B cell (primary cell): ENCODE measurements around the gene OCLN. TPM values are rescaled to one million over a fixed set of nuclear protein-coding genes. Genes with fewer than 3 reads are reported as not detected.

Experiments
- ATAC-seq: fragments of 200-7000 bp; cut with Tn5 transposase; one replicate; pipeline ENCODE4 v1.10.0; 2021; ENCODE audit warnings: low read depth, mild to moderate bottlenecking, moderate number of reproducible peaks, moderate library complexity
- CTCF ChIA-PET: fragments of 350-600 bp; sonication (Branson Sonifier 250); formaldehyde crosslinking; loops from one replicate; lab custom pipeline; 2021; ENCODE audit warnings: antibody characterized with exemption, inconsistent platforms; lab: Charles Lee
- POLR2A ChIA-PET: fragments of 350-600 bp; sonication (Branson Sonifier 250); formaldehyde crosslinking; loops from one replicate; lab custom pipeline; 2021; ENCODE audit warnings: antibody characterized with exemption; lab: Charles Lee
- DNase-seq: peaks from one replicate; pipeline ENCODE4 v3.0.0; 2013
- H2AFZ ChIP-seq: 2 replicates; pipeline ENCODE4 v1.6.1; 2012; ENCODE audit warnings: mild to moderate bottlenecking, low read depth, low read length; ENCODE audit not compliant: insufficient read depth, poor library complexity, severe bottlenecking
- H3K27ac ChIP-seq, 2 donors: 1 replicate in 1 of 2; 2 replicates in 1 of 2; pipeline ENCODE4 v1.5.1; 2012 to 2013; ENCODE audit warnings: low read length in 2 of 2, mild to moderate bottlenecking in 2 of 2, moderate library complexity in 1 of 2
- H3K27me3 ChIP-seq, 4 experiments: fragments of 200-600 bp in 1 of 4; sonication (generic) in 1 of 4; replicated peaks in 1 of 4; 1 replicate in 2 of 4; 2 replicates in 2 of 4; pipeline versions ENCODE4 v1.6.1 to v1.7.0; 2013 to 2016; ENCODE audit warnings: low read length in 3 of 4, mild to moderate bottlenecking in 2 of 4, mixed read lengths in 1 of 4, moderate library complexity in 1 of 4; ENCODE audit not compliant: insufficient read depth in 4 of 4, control insufficient read depth in 3 of 4; ENCODE audit errors: control extremely low read depth in 1 of 4
- H3K36me3 ChIP-seq, 2 experiments: replicated peaks in 1 of 2; 1 replicate in 1 of 2; 2 replicates in 1 of 2; pipeline versions ENCODE4 v1.6.1 to v1.7.1; 2013; ENCODE audit warnings: low read length in 1 of 2; ENCODE audit not compliant: insufficient read depth in 2 of 2, control insufficient read depth in 1 of 2; ENCODE audit errors: control extremely low read depth in 1 of 2, extremely low read depth in 1 of 2
- H3K4me1 ChIP-seq, 2 donors: fragments of 200-600 bp in 1 of 2; sonication (generic) in 1 of 2; 1 replicate in 1 of 2; 2 replicates in 1 of 2; pipeline versions ENCODE4 v1.5.1 to v1.6.1; 2013 to 2017; ENCODE audit warnings: low read length in 2 of 2; ENCODE audit not compliant: control insufficient read depth in 2 of 2, insufficient read depth in 2 of 2
- H3K4me2 ChIP-seq: replicated peaks from 2 replicates; pipeline ENCODE3; 2012; ENCODE audit warnings: mild to moderate bottlenecking, low read depth, low read length; ENCODE audit not compliant: poor library complexity, severe bottlenecking
- H3K4me3 ChIP-seq, 5 experiments: fragments of 200-600 bp in 1 of 5; sonication (generic) in 1 of 5; 1 replicate in 3 of 5; 2 replicates in 2 of 5; pipeline versions ENCODE4 v1.5.1 to v1.7.0; 2011 to 2016; ENCODE audit warnings: low read length in 4 of 5, mild to moderate bottlenecking in 4 of 5, low read depth in 2 of 5, control low read depth in 1 of 5, moderate library complexity in 1 of 5; ENCODE audit not compliant: insufficient read depth in 1 of 5; ENCODE audit errors: control extremely low read depth in 1 of 5, extremely low read depth in 1 of 5
- H3K79me2 ChIP-seq: fragments of 200-600 bp; sonication (generic); one replicate; pipeline ENCODE4 v1.6.0; 2016; ENCODE audit warnings: low read length; ENCODE audit not compliant: control insufficient read depth, insufficient read depth
- H3K9ac ChIP-seq: fragments of 200-600 bp; sonication (generic); 2 replicates; pipeline ENCODE4 v1.6.1; 2017; ENCODE audit warnings: mild to moderate bottlenecking, low read length, moderate library complexity
- H3K9me3 ChIP-seq, 3 donors: one replicate each; pipeline versions ENCODE4 v1.6.1 to v1.7.1; 2013; ENCODE audit warnings: low read length in 2 of 3; ENCODE audit not compliant: control insufficient read depth in 2 of 3, insufficient read depth in 1 of 3; ENCODE audit errors: control extremely low read depth in 1 of 3
- H4K20me1 ChIP-seq: 2 replicates; pipeline ENCODE4 v1.6.0; 2012; ENCODE audit warnings: mild to moderate bottlenecking, low read length; ENCODE audit not compliant: insufficient read depth, control insufficient read depth, poor library complexity, severe bottlenecking
- H3K27ac Mint-ChIP-seq: one replicate; pipeline ENCODE4 v1.8.0; 2021; ENCODE audit warnings: mixed read lengths
- H3K27me3 Mint-ChIP-seq: one replicate; pipeline ENCODE4 v1.8.0; 2021; ENCODE audit warnings: mixed read lengths
- H3K4me1 Mint-ChIP-seq: one replicate; pipeline ENCODE4 v1.8.0; 2021; ENCODE audit warnings: mixed read lengths
- H3K4me3 Mint-ChIP-seq: one replicate; pipeline ENCODE4 v1.8.0; 2021; ENCODE audit warnings: mixed read lengths
- H3K9me3 Mint-ChIP-seq: one replicate; pipeline ENCODE4 v1.8.0; 2022; ENCODE audit warnings: mixed read lengths; ENCODE audit not compliant: insufficient read depth
- CTCF ChIP-seq: fragments of 200-600 bp; IDR thresholded peaks from one replicate; pipeline ENCODE4 v1.8.0; 2022; ENCODE audit warnings: antibody characterized with exemption, mild to moderate bottlenecking
- EZH2 ChIP-seq: IDR thresholded peaks from 2 replicates; pipeline ENCODE4 v1.6.1; 2012; ENCODE audit warnings: borderline replicate concordance, low read depth, mild to moderate bottlenecking, moderate library complexity, low read length; ENCODE audit not compliant: insufficient read depth, poor library complexity, severe bottlenecking
- WGBS: methylation state at CpG from one replicate; pipeline ENCODE4 v1.1.5; 2013; ENCODE audit warnings: missing lambda C conversion rate; ENCODE audit not compliant: insufficient coverage; 5-methylcytosine and 5-hydroxymethylcytosine counted together
- intact Hi-C: fragments of 100-400 bp; cut with micrococcal nuclease; formaldehyde crosslinking; loops from one replicate; pipeline ENCODE4 v1.10.0; 2022
- polyA plus RNA-seq: library from polyadenylated mRNA; depleted of rRNA; stranded (reverse); fragments of >200 nt; gene quantifications from 2 replicates; pipeline ENCODE4 v1.2.3, GENCODE V29; 2012
- total RNA-seq, 2 donors: library from RNA; stranded (reverse); fragments of 120-200 nt in 1 of 2; gene quantifications; 1 replicate in 1 of 2; 2 replicates in 1 of 2; pipeline versions ENCODE4 v1.2.3 to v1.2.4, GENCODE V29; 2013 to 2022

Gene OCLN
- total and polyA plus RNA-seq, 2 donors (not counting 1 experiment from before 2014, with no cell fraction given): 4.3 to 5.6 TPM

DNA sequence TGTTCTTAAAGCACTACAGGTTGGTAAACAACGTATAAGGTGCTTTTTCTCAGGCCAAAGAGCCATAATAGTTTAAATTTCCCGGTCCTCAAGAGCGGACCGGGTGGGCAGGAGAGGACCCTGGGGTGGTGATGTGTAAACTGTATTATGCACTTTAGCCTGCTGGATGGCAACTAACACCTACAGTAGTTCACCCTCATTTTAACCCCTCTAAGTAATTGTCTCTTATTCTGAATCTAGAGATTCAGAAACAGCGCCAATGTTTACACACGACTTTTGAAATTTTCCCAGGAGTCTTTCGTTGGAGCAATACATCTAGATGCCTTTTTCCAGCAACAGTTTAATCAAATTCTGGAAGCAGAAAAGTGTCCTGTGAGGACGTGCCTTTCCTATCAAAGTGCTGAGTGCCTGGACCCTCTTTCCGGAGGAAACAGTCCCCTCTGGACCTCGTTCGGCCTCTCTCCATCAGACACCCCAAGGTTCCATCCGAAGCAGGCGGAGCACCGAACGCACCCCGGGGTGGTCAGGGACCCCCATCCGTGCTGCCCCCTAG is 676 bp upstream of the OCLN start:
- TF ChIP-seq CTCF (no peak), EZH2 (no peak)
- H3K4me1 Mint-ChIP-seq: peaks cover 17% of the 10 kb centered on the region
- Histone ChIP-seq H3K4me3 (peak overlapping the region in 1 of 5 experiments; percentile 55), H3K4me2 (peak overlapping the region; percentile 83), H4K20me1 (no peaks in the 10 kb centered on the region), H2AFZ (peak overlapping the region; percentile 65), H3K4me1 (peaks cover 20 to 22% of the 10 kb centered on the region in 2 donors), H3K79me2 (no peaks in the 10 kb centered on the region), H3K27ac (no peak overlapping the region), H3K9me3 (peaks cover 0 to 4% (median 0%) of the 10 kb centered on the region in 3 donors), H3K36me3 (no peaks in the 10 kb centered on the region), H3K27me3 (peaks cover 0 to 31% (median 24%) of the 10 kb centered on the region in 4 experiments), H3K9ac (peak overlapping the region; percentile 58)
- H3K9me3 Mint-ChIP-seq: no peaks in the 10 kb centered on the region
- H3K27ac Mint-ChIP-seq: no peak overlapping the region
- DNase-seq (no peak), ATAC-seq (no peak)
- POLR2A ChIA-PET: no interaction called here
- 11% methylated on average over 13 of the region's 17 CpGs for WGBS
- peak overlapping the region; percentile 75 for H3K4me3 Mint-ChIP-seq
- CTCF ChIA-PET: no interaction called here
- intact Hi-C loops: no loop called here
- H3K27me3 Mint-ChIP-seq: peaks cover 50% of the 10 kb centered on the region

DNA sequence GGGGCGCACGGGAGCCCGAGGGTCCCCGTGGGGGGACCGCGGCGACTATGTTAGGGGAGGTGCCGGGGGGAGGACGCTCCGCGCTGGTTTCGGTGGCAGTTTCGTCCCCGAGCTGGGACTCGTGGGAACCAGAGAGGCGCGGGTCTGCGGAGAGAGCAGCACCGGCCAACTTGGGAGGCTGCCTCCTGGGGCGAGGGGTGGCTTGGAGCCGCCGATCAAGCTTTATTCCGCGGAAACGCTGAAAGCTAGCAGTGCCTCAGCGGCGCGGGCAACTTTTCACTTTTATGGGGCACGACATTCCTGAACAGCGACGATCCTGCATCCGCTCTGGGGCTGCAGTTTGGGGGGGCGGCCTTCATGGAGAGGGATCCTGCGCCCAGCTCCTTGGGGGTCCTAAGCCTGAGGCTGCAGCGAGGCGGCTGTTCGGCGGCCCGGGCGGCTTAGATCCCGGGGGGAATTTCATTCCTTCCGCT is 369 bp downstream of the OCLN start:
- DNase-seq (peak; percentile 27), ATAC-seq (no peak)
- Histone ChIP-seq H3K27me3 (peaks cover 0 to 32% (median 24%) of the 10 kb centered on the region in 4 experiments), H3K4me1 (peaks cover 20 to 22% of the 10 kb centered on the region in 2 donors), H3K9me3 (peaks cover 0 to 4% (median 0%) of the 10 kb centered on the region in 3 donors), H3K27ac (no peak overlapping the region), H3K79me2 (no peaks in the 10 kb centered on the region), H3K4me3 (peak overlapping the region; percentile 8 to 55 (median 45)), H3K9ac (peak overlapping the region; percentile 58), H2AFZ (peak overlapping the region; percentile 65), H4K20me1 (no peaks in the 10 kb centered on the region), H3K36me3 (no peaks in the 10 kb centered on the region), H3K4me2 (peak overlapping the region; percentile 83)
- H3K4me1 Mint-ChIP-seq: peaks cover 17% of the 10 kb centered on the region
- TF ChIP-seq CTCF (no peak), EZH2 (no peak)
- peak overlapping the region; percentile 75 for H3K4me3 Mint-ChIP-seq
- intact Hi-C loops: no loop called here
- H3K27me3 Mint-ChIP-seq: peaks cover 53% of the 10 kb centered on the region
- H3K27ac Mint-ChIP-seq: no peak overlapping the region
- ChIA-PET CTCF (no interaction called here), POLR2A (no interaction called here)
- WGBS: 2% methylated on average over 42 of the region's 42 CpGs
- no peaks in the 10 kb centered on the region for H3K9me3 Mint-ChIP-seq
